ENCODE measurements around the gene DDIT4L. TPM values are rescaled to one million over a fixed set of nuclear protein-coding genes. Genes with fewer than 3 reads are reported as not detected.

DDIT4L gene
- total and polyA plus RNA-seq, 2 experiments from 2014 or later, result 3.4 to 7.0 TPM

DNA sequence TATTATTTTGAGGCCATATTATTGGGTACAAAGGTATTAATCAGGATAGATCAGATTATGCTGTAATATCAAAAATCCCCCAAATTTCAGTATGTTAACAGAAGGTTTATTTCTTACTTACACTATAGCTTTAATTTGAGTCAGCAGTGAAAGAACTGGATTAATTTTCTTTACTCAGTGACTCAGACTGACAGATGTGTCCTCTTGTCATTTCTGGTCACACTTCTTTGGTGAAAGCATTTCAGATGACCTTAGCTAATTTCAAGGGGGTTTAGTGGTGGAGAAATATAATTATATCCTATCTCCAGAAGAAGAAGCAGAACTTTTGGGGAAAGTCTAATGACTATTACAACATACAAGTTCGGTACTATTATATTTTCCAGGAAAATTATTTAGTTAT, 12.4 kb downstream of the DDIT4L start:
- Histone ChIP-seq H3F3A (replicated peaks; ENCODE audit: low read depth) (no peaks in the 10 kb centered on the region), H3K27me3 (ENCODE audit: insufficient read depth) (no peaks in the 10 kb centered on the region), H3K9me2 (ENCODE audit: insufficient read depth) (0 out of 2 replicates have a peak, but pooled peaks cover 4% of the 10 kb centered on the region), H3K27ac (ENCODE audit: low read depth) (no peak overlapping the region), H4K20me1 (replicated peaks; ENCODE audit: insufficient read depth) (no peaks in the 10 kb centered on the region), H2AFZ (no peak overlapping the region), H3K4me3 (no peak overlapping the region), H3K79me2 (replicated peaks; ENCODE audit: insufficient read depth) (no peaks in the 10 kb centered on the region), H3K4me1 (ENCODE audit: insufficient read depth) (no peaks in the 10 kb centered on the region), H3K36me3 (ENCODE audit: insufficient read depth) (no peaks in the 10 kb centered on the region), H3K4me2 (no peak overlapping the region)
- no peak overlapping the region for H3K4me3 Mint-ChIP-seq
- H3K36me3 Mint-ChIP-seq (ENCODE audit: low read depth), result no peaks in the 10 kb centered on the region
- no peaks in the 10 kb centered on the region for H3K9me3 Mint-ChIP-seq
- TF ChIP-seq, protein P1, sequence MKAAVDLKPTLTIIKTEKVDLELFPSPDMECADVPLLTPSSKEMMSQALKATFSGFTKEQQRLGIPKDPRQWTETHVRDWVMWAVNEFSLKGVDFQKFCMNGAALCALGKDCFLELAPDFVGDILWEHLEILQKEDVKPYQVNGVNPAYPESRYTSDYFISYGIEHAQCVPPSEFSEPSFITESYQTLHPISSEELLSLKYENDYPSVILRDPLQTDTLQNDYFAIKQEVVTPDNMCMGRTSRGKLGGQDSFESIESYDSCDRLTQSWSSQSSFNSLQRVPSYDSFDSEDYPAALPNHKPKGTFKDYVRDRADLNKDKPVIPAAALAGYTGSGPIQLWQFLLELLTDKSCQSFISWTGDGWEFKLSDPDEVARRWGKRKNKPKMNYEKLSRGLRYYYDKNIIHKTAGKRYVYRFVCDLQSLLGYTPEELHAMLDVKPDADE (IDR thresholded peaks at IDR 0.05), result no peak
- TF ChIP-seq EZH2phosphoT487 (IDR thresholded peaks at IDR 0.05; ENCODE audit: unreplicated experiment) (no peak), CREB1 (CRISPR knock-in tag; IDR thresholded peaks at IDR 0.05; ENCODE audit: low read depth) (no peak), STAT1 (IDR thresholded peaks at IDR 0.05; ENCODE audit: unreplicated experiment) (no peak), ZNF114 (CRISPR knock-in tag; IDR thresholded peaks at IDR 0.05) (no peak), ZNF331 (CRISPR knock-in tag; IDR thresholded peaks at IDR 0.05; ENCODE audit: low read depth) (no peak), POLR2AphosphoS5 (IDR thresholded peaks at IDR 0.05; ENCODE audit: low read depth) (no peak), NANOG (IDR thresholded peaks at IDR 0.05; ENCODE audit: borderline replicate concordance) (no peak), JUNB (IDR thresholded peaks at IDR 0.05; ENCODE audit: unreplicated experiment) (no peak), EZH2 (IDR thresholded peaks at IDR 0.05; ENCODE audit: low read depth, unreplicated experiment) (no peak)
- TF ChIP-seq, protein P2, sequence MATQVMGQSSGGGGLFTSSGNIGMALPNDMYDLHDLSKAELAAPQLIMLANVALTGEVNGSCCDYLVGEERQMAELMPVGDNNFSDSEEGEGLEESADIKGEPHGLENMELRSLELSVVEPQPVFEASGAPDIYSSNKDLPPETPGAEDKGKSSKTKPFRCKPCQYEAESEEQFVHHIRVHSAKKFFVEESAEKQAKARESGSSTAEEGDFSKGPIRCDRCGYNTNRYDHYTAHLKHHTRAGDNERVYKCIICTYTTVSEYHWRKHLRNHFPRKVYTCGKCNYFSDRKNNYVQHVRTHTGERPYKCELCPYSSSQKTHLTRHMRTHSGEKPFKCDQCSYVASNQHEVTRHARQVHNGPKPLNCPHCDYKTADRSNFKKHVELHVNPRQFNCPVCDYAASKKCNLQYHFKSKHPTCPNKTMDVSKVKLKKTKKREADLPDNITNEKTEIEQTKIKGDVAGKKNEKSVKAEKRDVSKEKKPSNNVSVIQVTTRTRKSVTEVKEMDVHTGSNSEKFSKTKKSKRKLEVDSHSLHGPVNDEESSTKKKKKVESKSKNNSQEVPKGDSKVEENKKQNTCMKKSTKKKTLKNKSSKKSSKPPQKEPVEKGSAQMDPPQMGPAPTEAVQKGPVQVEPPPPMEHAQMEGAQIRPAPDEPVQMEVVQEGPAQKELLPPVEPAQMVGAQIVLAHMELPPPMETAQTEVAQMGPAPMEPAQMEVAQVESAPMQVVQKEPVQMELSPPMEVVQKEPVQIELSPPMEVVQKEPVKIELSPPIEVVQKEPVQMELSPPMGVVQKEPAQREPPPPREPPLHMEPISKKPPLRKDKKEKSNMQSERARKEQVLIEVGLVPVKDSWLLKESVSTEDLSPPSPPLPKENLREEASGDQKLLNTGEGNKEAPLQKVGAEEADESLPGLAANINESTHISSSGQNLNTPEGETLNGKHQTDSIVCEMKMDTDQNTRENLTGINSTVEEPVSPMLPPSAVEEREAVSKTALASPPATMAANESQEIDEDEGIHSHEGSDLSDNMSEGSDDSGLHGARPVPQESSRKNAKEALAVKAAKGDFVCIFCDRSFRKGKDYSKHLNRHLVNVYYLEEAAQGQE (IDR thresholded peaks at IDR 0.05; ENCODE audit: unreplicated experiment), result no peak
- TF ChIP-seq, protein P3, sequence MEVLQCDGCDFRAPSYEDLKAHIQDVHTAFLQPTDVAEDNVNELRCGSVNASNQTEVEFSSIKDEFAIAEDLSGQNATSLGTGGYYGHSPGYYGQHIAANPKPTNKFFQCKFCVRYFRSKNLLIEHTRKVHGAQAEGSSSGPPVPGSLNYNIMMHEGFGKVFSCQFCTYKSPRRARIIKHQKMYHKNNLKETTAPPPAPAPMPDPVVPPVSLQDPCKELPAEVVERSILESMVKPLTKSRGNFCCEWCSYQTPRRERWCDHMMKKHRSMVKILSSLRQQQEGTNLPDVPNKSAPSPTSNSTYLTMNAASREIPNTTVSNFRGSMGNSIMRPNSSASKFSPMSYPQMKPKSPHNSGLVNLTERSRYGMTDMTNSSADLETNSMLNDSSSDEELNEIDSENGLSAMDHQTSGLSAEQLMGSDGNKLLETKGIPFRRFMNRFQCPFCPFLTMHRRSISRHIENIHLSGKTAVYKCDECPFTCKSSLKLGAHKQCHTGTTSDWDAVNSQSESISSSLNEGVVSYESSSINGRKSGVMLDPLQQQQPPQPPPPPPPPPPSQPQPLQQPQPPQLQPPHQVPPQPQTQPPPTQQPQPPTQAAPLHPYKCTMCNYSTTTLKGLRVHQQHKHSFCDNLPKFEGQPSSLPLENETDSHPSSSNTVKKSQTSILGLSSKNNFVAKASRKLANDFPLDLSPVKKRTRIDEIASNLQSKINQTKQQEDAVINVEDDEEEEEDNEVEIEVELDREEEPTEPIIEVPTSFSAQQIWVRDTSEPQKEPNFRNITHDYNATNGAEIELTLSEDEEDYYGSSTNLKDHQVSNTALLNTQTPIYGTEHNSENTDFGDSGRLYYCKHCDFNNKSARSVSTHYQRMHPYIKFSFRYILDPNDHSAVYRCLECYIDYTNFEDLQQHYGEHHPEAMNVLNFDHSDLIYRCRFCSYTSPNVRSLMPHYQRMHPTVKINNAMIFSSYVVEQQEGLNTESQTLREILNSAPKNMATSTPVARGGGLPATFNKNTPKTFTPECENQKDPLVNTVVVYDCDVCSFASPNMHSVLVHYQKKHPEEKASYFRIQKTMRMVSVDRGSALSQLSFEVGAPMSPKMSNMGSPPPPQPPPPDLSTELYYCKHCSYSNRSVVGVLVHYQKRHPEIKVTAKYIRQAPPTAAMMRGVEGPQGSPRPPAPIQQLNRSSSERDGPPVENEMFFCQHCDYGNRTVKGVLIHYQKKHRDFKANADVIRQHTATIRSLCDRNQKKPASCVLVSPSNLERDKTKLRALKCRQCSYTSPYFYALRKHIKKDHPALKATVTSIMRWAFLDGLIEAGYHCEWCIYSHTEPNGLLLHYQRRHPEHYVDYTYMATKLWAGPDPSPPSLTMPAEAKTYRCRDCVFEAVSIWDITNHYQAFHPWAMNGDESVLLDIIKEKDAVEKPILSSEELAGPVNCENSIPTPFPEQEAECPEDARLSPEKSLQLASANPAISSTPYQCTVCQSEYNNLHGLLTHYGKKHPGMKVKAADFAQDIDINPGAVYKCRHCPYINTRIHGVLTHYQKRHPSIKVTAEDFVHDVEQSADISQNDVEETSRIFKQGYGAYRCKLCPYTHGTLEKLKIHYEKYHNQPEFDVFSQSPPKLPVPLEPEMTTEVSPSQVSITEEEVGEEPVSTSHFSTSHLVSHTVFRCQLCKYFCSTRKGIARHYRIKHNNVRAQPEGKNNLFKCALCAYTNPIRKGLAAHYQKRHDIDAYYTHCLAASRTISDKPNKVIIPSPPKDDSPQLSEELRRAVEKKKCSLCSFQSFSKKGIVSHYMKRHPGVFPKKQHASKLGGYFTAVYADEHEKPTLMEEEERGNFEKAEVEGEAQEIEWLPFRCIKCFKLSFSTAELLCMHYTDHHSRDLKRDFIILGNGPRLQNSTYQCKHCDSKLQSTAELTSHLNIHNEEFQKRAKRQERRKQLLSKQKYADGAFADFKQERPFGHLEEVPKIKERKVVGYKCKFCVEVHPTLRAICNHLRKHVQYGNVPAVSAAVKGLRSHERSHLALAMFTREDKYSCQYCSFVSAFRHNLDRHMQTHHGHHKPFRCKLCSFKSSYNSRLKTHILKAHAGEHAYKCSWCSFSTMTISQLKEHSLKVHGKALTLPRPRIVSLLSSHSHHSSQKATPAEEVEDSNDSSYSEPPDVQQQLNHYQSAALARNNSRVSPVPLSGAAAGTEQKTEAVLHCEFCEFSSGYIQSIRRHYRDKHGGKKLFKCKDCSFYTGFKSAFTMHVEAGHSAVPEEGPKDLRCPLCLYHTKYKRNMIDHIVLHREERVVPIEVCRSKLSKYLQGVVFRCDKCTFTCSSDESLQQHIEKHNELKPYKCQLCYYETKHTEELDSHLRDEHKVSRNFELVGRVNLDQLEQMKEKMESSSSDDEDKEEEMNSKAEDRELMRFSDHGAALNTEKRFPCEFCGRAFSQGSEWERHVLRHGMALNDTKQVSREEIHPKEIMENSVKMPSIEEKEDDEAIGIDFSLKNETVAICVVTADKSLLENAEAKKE (CRISPR knock-in tag; IDR thresholded peaks at IDR 0.05), result no peak
- TF ChIP-seq, protein P4, sequence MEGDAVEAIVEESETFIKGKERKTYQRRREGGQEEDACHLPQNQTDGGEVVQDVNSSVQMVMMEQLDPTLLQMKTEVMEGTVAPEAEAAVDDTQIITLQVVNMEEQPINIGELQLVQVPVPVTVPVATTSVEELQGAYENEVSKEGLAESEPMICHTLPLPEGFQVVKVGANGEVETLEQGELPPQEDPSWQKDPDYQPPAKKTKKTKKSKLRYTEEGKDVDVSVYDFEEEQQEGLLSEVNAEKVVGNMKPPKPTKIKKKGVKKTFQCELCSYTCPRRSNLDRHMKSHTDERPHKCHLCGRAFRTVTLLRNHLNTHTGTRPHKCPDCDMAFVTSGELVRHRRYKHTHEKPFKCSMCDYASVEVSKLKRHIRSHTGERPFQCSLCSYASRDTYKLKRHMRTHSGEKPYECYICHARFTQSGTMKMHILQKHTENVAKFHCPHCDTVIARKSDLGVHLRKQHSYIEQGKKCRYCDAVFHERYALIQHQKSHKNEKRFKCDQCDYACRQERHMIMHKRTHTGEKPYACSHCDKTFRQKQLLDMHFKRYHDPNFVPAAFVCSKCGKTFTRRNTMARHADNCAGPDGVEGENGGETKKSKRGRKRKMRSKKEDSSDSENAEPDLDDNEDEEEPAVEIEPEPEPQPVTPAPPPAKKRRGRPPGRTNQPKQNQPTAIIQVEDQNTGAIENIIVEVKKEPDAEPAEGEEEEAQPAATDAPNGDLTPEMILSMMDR (conservative IDR thresholded peaks at IDR 0.05; ENCODE audit: low read depth in 2 of 2), result no peak
- no peak for DNase-seq (ENCODE audit: low spot score)
- no peaks in the 10 kb centered on the region for H3K4me1 Mint-ChIP-seq
- no peak overlapping the region for H3K27ac Mint-ChIP-seq
- no peak for ATAC-seq
- no peaks in the 10 kb centered on the region for H3K27me3 Mint-ChIP-seq (ENCODE audit: insufficient read depth, low read depth, poor library complexity)
